ENCODE results near the gene SLC35E4. TPM values are rescaled to one million over a fixed set of nuclear protein-coding genes. Genes with fewer than 3 reads are reported as not detected.

SLC35E4 gene
- total and polyA plus RNA-seq, 2 experiments from 2014 or later, result 2.6 to 11.3 TPM

DNA sequence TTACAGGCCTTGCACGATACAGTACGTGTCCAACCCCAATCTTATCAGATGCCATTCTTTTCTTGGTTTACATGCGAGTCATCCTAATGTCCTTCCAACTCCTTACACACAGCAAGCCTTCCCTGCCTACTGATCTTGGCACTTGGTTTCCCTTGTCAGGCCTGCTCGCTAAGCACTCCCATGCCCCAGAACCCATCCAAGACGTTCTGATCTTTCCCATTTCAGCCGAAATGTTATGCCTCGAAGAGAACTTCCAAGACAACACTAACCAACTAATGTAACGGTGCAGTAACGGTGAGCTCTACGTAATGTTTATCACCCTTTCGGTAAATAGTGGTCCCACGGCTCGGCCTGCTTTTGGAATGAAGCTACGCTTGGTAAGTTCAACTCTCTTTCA, 44.4 kb upstream of the SLC35E4 start (continued):
- TF ChIP-seq, protein P1, sequence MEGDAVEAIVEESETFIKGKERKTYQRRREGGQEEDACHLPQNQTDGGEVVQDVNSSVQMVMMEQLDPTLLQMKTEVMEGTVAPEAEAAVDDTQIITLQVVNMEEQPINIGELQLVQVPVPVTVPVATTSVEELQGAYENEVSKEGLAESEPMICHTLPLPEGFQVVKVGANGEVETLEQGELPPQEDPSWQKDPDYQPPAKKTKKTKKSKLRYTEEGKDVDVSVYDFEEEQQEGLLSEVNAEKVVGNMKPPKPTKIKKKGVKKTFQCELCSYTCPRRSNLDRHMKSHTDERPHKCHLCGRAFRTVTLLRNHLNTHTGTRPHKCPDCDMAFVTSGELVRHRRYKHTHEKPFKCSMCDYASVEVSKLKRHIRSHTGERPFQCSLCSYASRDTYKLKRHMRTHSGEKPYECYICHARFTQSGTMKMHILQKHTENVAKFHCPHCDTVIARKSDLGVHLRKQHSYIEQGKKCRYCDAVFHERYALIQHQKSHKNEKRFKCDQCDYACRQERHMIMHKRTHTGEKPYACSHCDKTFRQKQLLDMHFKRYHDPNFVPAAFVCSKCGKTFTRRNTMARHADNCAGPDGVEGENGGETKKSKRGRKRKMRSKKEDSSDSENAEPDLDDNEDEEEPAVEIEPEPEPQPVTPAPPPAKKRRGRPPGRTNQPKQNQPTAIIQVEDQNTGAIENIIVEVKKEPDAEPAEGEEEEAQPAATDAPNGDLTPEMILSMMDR (conservative IDR thresholded peaks at IDR 0.05; ENCODE audit: low read depth in 2 of 2), result no peak
- no peak for TF ChIP-seq POLR2AphosphoS5 (IDR thresholded peaks at IDR 0.05; ENCODE audit: low read depth)
- TF ChIP-seq, protein P2, sequence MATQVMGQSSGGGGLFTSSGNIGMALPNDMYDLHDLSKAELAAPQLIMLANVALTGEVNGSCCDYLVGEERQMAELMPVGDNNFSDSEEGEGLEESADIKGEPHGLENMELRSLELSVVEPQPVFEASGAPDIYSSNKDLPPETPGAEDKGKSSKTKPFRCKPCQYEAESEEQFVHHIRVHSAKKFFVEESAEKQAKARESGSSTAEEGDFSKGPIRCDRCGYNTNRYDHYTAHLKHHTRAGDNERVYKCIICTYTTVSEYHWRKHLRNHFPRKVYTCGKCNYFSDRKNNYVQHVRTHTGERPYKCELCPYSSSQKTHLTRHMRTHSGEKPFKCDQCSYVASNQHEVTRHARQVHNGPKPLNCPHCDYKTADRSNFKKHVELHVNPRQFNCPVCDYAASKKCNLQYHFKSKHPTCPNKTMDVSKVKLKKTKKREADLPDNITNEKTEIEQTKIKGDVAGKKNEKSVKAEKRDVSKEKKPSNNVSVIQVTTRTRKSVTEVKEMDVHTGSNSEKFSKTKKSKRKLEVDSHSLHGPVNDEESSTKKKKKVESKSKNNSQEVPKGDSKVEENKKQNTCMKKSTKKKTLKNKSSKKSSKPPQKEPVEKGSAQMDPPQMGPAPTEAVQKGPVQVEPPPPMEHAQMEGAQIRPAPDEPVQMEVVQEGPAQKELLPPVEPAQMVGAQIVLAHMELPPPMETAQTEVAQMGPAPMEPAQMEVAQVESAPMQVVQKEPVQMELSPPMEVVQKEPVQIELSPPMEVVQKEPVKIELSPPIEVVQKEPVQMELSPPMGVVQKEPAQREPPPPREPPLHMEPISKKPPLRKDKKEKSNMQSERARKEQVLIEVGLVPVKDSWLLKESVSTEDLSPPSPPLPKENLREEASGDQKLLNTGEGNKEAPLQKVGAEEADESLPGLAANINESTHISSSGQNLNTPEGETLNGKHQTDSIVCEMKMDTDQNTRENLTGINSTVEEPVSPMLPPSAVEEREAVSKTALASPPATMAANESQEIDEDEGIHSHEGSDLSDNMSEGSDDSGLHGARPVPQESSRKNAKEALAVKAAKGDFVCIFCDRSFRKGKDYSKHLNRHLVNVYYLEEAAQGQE (IDR thresholded peaks at IDR 0.05; ENCODE audit: unreplicated experiment), result no peak
- TF ChIP-seq EZH2phosphoT487 (IDR thresholded peaks at IDR 0.05; ENCODE audit: unreplicated experiment), result no peak
- no peak for TF ChIP-seq NANOG (IDR thresholded peaks at IDR 0.05; ENCODE audit: borderline replicate concordance)

DNA sequence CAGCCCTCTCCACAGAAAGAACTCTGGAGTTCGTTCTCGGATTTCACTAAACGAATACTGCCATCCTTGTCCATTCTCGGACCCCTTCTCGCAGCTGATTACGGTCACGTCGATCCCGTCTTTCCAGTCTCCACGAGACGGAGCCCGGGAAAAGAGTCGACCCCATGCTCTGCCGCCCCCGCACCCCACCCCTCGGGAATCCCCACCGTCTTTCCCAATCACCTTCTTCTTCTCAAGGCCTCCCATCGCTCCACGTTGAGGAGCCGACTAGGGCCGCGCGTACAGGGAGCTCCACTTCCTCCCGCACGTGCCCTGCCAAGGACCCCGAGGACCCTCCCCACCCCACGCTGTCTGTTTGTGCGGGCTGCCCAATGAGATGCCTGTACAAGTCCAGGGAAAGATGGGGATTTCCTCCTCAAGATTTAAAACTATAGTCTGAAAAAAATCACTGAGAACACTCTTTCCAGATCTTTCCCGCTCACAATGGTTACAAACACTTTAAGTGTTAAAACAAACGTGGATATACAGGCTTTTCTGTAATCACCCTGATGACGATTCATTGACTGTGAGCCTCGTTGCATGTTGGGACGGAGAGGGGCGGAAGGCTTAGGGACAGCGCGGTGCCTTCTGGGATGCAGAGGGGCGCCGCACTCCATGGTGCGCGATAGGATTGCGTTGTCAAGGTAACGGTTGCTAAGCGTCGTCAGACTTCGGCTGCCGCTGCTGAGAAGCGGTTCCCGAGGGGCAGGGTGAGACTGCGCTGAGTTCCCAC, 43.8 kb upstream of the SLC35E4 start, which contains the start of gene PES1:
TSS of gene PES1 (minus strand) at position 323 of the 772 bp plus-strand sequence. CDS start at position 246, 77 bp downstream.
- Mint-ChIP-seq H3K27me3 (ENCODE audit: insufficient read depth, low read depth, poor library complexity) (no peaks in the 10 kb centered on the region), H3K4me1 (peaks cover 3% of the 10 kb centered on the region; the same call in 1 of the 3 replicates), H3K9me3 (peaks cover 4% of the 10 kb centered on the region; the same call in 2 of the 3 replicates), H3K27ac (no peak within 1 kb of the TSS), H3K4me3 (no peak within 1 kb of the TSS), H3K36me3 (ENCODE audit: low read depth) (peaks cover 27% of the 10 kb centered on the region)
- Histone ChIP-seq H3K9me2 (ENCODE audit: insufficient read depth) (no peaks in the 10 kb centered on the region), H3K27me3 (ENCODE audit: insufficient read depth) (peaks cover 8% of the 10 kb centered on the region; the same call in 1 of the 2 replicates), H3K27ac (ENCODE audit: low read depth) (no peak within 1 kb of the TSS), H3K4me3 (peak within 1 kb of the TSS; percentile 94), H3F3A (replicated peaks; ENCODE audit: low read depth) (no peaks in the 10 kb centered on the region), H2AFZ (peak within 1 kb of the TSS; percentile 4; the same call in 1 of the 2 replicates), H4K20me1 (replicated peaks; ENCODE audit: insufficient read depth) (peaks cover 4% of the 10 kb centered on the region; the same call in 1 of the 2 replicates), H3K4me1 (ENCODE audit: insufficient read depth) (0 out of 2 replicates have a peak, but pooled peaks cover 7% of the 10 kb centered on the region), H3K79me2 (replicated peaks; ENCODE audit: insufficient read depth) (peaks cover 31% of the 10 kb centered on the region), H3K4me2 (peak within 1 kb of the TSS; percentile 95), H3K36me3 (ENCODE audit: insufficient read depth) (peaks cover 15% of the 10 kb centered on the region)
- DNase-seq (ENCODE audit: low spot score) (peak; percentile 100), ATAC-seq (peak; percentile 96)
- peak; percentile 72 for TF ChIP-seq POLR2AphosphoS5 (IDR thresholded peaks at IDR 0.05; ENCODE audit: low read depth)
- TF ChIP-seq ZNF114 (CRISPR knock-in tag; IDR thresholded peaks at IDR 0.05), result no peak
- TF ChIP-seq, protein P3, sequence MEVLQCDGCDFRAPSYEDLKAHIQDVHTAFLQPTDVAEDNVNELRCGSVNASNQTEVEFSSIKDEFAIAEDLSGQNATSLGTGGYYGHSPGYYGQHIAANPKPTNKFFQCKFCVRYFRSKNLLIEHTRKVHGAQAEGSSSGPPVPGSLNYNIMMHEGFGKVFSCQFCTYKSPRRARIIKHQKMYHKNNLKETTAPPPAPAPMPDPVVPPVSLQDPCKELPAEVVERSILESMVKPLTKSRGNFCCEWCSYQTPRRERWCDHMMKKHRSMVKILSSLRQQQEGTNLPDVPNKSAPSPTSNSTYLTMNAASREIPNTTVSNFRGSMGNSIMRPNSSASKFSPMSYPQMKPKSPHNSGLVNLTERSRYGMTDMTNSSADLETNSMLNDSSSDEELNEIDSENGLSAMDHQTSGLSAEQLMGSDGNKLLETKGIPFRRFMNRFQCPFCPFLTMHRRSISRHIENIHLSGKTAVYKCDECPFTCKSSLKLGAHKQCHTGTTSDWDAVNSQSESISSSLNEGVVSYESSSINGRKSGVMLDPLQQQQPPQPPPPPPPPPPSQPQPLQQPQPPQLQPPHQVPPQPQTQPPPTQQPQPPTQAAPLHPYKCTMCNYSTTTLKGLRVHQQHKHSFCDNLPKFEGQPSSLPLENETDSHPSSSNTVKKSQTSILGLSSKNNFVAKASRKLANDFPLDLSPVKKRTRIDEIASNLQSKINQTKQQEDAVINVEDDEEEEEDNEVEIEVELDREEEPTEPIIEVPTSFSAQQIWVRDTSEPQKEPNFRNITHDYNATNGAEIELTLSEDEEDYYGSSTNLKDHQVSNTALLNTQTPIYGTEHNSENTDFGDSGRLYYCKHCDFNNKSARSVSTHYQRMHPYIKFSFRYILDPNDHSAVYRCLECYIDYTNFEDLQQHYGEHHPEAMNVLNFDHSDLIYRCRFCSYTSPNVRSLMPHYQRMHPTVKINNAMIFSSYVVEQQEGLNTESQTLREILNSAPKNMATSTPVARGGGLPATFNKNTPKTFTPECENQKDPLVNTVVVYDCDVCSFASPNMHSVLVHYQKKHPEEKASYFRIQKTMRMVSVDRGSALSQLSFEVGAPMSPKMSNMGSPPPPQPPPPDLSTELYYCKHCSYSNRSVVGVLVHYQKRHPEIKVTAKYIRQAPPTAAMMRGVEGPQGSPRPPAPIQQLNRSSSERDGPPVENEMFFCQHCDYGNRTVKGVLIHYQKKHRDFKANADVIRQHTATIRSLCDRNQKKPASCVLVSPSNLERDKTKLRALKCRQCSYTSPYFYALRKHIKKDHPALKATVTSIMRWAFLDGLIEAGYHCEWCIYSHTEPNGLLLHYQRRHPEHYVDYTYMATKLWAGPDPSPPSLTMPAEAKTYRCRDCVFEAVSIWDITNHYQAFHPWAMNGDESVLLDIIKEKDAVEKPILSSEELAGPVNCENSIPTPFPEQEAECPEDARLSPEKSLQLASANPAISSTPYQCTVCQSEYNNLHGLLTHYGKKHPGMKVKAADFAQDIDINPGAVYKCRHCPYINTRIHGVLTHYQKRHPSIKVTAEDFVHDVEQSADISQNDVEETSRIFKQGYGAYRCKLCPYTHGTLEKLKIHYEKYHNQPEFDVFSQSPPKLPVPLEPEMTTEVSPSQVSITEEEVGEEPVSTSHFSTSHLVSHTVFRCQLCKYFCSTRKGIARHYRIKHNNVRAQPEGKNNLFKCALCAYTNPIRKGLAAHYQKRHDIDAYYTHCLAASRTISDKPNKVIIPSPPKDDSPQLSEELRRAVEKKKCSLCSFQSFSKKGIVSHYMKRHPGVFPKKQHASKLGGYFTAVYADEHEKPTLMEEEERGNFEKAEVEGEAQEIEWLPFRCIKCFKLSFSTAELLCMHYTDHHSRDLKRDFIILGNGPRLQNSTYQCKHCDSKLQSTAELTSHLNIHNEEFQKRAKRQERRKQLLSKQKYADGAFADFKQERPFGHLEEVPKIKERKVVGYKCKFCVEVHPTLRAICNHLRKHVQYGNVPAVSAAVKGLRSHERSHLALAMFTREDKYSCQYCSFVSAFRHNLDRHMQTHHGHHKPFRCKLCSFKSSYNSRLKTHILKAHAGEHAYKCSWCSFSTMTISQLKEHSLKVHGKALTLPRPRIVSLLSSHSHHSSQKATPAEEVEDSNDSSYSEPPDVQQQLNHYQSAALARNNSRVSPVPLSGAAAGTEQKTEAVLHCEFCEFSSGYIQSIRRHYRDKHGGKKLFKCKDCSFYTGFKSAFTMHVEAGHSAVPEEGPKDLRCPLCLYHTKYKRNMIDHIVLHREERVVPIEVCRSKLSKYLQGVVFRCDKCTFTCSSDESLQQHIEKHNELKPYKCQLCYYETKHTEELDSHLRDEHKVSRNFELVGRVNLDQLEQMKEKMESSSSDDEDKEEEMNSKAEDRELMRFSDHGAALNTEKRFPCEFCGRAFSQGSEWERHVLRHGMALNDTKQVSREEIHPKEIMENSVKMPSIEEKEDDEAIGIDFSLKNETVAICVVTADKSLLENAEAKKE (CRISPR knock-in tag; IDR thresholded peaks at IDR 0.05), result no peak
- TF ChIP-seq EZH2phosphoT487 (IDR thresholded peaks at IDR 0.05; ENCODE audit: unreplicated experiment), result no peak
- TF ChIP-seq JUNB (IDR thresholded peaks at IDR 0.05; ENCODE audit: unreplicated experiment), result no peak
- TF ChIP-seq STAT1 (IDR thresholded peaks at IDR 0.05; ENCODE audit: unreplicated experiment), result no peak
- peak; percentile 98 for TF ChIP-seq CREB1 (CRISPR knock-in tag; IDR thresholded peaks at IDR 0.05; ENCODE audit: low read depth)
